Cardiac muscle cell (in vitro differentiated cells and primary cell): ENCODE measurements around the gene KLHL40. TPM values are rescaled to one million over a fixed set of nuclear protein-coding genes. Genes with fewer than 3 reads are reported as not detected.
"Not testable (repeated sequence)": the region's sequence is repeated elsewhere in the genome, so short reads cannot be mapped to it uniquely, and the experiment has no call there.

Source experiments
- DNase-seq, 2 donors: peaks; one replicate each; pipeline versions ENCODE4 v3.0.0 to v3.0.0-alpha.2; 2010 to 2017; ENCODE audit warnings: low read depth in 1 of 2, low spot score in 1 of 2
- H3K27ac ChIP-seq: fragments of 200-600 bp; sonication (generic); 2 replicates; pipeline ENCODE4 v1.5.1; 2016
- H3K27me3 ChIP-seq: fragments of 200-600 bp; sonication (generic); 2 replicates; pipeline ENCODE4 v1.6.0; 2016; ENCODE audit warnings: control low read depth
- H3K36me3 ChIP-seq: fragments of 200-600 bp; sonication (generic); 2 replicates; pipeline ENCODE4 v1.5.1; 2016; ENCODE audit warnings: control low read depth
- H3K4me1 ChIP-seq: fragments of 200-600 bp; sonication (generic); 2 replicates; pipeline ENCODE4 v1.8.1; 2017; ENCODE audit warnings: low read depth, mild to moderate bottlenecking, mixed run types
- H3K4me3 ChIP-seq: fragments of 200-600 bp; sonication (generic); 2 replicates; pipeline ENCODE4 v1.5.1; 2016; ENCODE audit warnings: mild to moderate bottlenecking
- H3K9me3 ChIP-seq: fragments of 200-600 bp; sonication (generic); 2 replicates; pipeline ENCODE4 v1.5.1; 2017; ENCODE audit warnings: low read depth, mild to moderate bottlenecking, control low read depth
- polyA plus RNA-seq: library from polyadenylated mRNA; unstranded; fragments of >200 nt; fragmentation: Nextera tagmentation; extraction: Ambion mirVana; gene quantifications from 2 replicates; pipeline ENCODE4 v1.2.1, GENCODE V29; 2016
- total RNA-seq: library from RNA; depleted of rRNA; stranded (reverse); fragments of >200 nt; gene quantifications from 2 replicates; pipeline ENCODE4 v1.2.3, GENCODE V29; 2016
- TF ChIP-seq, protein P1 (sequence below): IDR thresholded peaks from 2 replicates; pipeline ENCODE4 v1.5.1; 2012; ENCODE audit warnings: low read depth, mild to moderate bottlenecking, low read length

Gene KLHL40
- total and polyA plus RNA-seq, 2 experiments from 2014 or later = 0.39 to 0.66 TPM

DNA sequence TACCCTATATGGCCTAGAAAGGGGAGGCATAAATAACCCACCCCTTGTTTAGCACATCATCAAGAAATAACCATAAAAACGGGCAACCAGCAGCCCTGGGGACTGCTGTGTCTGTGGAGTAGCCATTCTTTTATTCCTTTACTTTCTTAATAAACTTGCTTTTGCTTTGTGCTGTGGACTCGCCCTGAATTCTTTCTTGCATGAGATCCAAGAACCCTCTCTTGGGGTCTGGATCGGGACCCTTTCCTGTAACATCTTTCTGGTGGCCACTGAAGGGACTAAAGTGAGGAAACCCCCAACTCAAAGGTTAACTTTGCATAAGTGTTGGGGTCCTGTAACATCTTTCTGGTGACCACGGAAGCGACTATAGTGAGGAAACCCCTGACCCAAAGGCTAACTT is 33.0 kb downstream of the KLHL40 start:
- Histone ChIP-seq H3K36me3 (no peaks in the 10 kb centered on the region), H3K27me3 (no peaks in the 10 kb centered on the region), H3K4me3 (no peak overlapping the region), H3K4me1 (peaks cover 9% of the 10 kb centered on the region), H3K27ac (no peak overlapping the region), H3K9me3 (no peaks in the 10 kb centered on the region)
- no peak for DNase-seq
- TF ChIP-seq, protein P1, sequence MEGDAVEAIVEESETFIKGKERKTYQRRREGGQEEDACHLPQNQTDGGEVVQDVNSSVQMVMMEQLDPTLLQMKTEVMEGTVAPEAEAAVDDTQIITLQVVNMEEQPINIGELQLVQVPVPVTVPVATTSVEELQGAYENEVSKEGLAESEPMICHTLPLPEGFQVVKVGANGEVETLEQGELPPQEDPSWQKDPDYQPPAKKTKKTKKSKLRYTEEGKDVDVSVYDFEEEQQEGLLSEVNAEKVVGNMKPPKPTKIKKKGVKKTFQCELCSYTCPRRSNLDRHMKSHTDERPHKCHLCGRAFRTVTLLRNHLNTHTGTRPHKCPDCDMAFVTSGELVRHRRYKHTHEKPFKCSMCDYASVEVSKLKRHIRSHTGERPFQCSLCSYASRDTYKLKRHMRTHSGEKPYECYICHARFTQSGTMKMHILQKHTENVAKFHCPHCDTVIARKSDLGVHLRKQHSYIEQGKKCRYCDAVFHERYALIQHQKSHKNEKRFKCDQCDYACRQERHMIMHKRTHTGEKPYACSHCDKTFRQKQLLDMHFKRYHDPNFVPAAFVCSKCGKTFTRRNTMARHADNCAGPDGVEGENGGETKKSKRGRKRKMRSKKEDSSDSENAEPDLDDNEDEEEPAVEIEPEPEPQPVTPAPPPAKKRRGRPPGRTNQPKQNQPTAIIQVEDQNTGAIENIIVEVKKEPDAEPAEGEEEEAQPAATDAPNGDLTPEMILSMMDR = no peak

DNA sequence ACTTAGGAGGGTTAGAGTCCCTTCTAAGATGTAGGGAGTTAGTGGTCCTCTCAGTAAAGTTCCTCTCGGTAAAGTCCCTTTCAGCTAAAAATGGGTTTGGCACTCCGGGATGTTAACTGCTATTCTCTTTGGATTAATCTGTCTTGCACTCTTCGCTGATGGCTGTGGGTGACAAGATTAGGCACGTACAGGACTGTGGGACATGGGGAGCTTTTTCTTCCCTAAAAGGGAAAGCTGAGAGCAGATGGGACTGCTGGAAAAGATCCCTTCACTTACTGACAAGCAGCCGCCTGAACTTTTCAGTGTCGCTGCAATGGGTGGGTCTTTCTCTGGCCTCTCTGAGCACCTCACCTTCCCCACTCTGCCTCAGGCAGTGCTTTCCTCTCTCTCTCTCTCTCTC is 33.7 kb downstream of the KLHL40 start:
- H3K4me3 ChIP-seq = no peak overlapping the region
- no peaks in the 10 kb centered on the region for H3K36me3 ChIP-seq
- DNase-seq = no peak
- no peaks in the 10 kb centered on the region for H3K27me3 ChIP-seq
- no peak overlapping the region for H3K27ac ChIP-seq
- peaks cover 9% of the 10 kb centered on the region for H3K4me1 ChIP-seq
- TF ChIP-seq, protein P1 = no peak
- no peaks in the 10 kb centered on the region for H3K9me3 ChIP-seq

DNA sequence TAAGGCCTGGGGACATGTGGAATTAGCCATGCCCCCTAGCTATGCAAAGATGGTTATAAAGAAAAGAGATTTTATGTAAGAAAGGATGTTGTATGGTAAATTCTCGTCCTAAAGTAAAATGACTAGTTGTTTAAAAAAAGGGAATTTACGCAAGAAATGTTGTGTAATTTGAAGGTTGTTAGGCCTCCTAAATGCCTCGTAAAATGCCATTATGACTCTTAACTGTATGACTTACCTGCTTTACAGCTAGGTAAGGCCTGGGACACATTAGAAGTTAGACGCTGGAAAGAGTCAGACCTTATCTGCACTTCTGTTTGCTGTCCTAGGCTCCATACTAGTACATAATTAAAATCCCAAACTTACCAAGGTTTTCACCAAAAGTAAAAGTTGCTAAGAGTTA is 34.8 kb downstream of the KLHL40 start:
- no peaks in the 10 kb centered on the region for H3K9me3 ChIP-seq
- no peak overlapping the region for H3K4me3 ChIP-seq
- H3K4me1 ChIP-seq = peaks cover 9% of the 10 kb centered on the region
- H3K27ac ChIP-seq = no peak overlapping the region
- DNase-seq = no peak
- H3K36me3 ChIP-seq = no peaks in the 10 kb centered on the region
- TF ChIP-seq, protein P1 = no peak
- H3K27me3 ChIP-seq = no peaks in the 10 kb centered on the region

DNA sequence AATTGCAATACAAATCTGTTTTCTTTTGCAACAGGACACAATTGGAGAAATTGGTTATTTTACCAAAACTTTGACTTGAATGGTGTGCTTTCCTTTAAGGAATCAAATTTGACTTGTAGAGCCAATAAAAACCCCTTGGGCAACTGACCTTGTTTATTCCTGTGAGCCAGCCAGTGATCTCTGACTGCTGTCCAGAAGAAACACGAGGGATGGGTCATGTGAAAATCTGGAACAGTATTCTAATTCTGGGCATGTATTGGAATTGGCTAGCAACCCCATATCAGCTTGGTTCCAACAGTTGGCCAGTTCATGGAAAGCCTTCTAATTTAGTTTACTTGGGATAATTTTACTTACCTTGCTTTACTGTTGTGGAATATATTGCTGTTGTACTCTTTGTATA is 36.4 kb downstream of the KLHL40 start:
- no peaks in the 10 kb centered on the region for H3K9me3 ChIP-seq
- TF ChIP-seq, protein P1 = no peak
- no peak overlapping the region for H3K27ac ChIP-seq
- no peak for DNase-seq
- no peaks in the 10 kb centered on the region for H3K36me3 ChIP-seq
- H3K4me3 ChIP-seq = no peak overlapping the region
- peaks cover 9% of the 10 kb centered on the region for H3K4me1 ChIP-seq
- H3K27me3 ChIP-seq = no peaks in the 10 kb centered on the region

DNA sequence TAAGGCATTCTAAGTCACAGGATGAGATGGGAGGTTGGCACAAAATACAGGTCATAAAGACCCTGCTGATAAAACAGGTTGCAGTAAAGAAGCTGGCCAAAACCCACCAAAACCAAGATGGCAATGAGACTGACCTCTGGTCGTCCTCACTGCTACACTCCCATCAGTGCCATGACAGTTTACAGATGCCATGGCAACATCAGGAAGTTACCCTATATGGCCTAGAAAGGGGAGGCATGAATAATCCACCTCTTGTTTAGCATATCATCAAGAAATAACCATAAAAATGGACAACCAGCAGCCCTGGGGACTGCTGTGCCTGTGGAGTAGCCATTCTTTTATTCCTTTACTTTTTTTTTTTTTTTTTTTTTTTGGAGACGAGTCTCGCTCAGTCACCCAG is 37.1 kb downstream of the KLHL40 start:
- H3K27ac ChIP-seq, H3K27me3 ChIP-seq, H3K36me3 ChIP-seq, H3K4me3 ChIP-seq, H3K4me1 ChIP-seq, H3K9me3 ChIP-seq, DNase-seq: not testable (repeated sequence)

DNA sequence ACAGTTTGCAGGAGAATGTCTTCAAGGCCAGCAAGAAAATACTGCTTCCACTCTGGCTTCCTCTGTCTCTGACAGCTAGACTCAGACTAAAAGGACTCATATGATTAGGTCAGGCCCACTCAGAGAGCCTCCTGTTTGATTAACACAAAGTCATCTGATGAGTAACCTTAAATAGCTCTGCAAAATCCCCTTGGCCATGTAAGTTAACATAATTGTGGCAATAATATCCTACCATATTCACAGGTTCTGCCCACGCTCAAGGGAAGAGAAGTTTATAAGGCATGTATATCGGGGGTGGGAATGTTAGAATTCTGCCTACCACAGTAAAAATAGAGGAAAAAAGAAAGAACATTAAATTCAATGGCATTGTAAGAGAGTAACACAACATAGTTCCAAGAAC is 37.9 kb downstream of the KLHL40 start:
- H3K4me1 ChIP-seq = peaks cover 9% of the 10 kb centered on the region
- no peak overlapping the region for H3K4me3 ChIP-seq
- no peaks in the 10 kb centered on the region for H3K9me3 ChIP-seq
- no peak overlapping the region for H3K27ac ChIP-seq
- H3K27me3 ChIP-seq = no peaks in the 10 kb centered on the region
- TF ChIP-seq, protein P1 = no peak
- H3K36me3 ChIP-seq = no peaks in the 10 kb centered on the region
- DNase-seq = no peak
